Measurements from ENCODE around the gene DNAJB13.

DNA sequence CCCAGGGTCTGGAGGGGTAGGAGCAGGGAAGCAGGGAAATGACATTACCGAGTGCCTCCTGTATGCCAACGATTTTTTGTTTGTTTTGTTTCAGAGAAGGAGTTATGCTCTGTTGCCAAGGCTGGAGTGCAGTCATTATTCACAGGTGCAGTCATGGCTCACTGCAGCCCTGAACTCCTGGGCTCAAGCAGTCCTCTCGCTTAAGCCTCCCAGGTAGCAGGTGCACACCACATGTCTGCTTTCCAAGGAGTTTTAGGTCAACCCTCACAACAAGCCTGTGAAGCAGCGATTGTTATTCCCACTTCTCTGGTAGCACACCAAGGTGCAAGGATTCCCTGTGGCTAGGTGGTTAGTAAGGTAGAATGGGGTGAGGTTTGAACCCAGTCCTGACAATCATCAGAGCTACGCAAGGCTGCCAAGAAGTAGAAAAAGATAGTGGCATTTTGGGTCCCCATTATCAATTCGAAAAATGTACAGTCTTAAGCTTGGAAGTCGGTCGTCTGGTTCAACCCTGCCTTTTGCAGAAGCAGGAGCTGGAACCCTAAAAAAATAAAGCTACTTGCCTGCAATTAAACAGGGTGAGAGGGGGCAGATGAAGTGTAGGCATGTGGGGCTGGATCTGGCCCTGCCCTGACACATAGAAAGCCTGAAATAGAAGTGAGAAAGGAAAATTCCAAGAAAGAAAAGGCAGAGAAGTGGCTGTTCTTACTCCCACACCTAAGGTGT, 48.9 kb downstream of the DNAJB13 start:
- TF ChIP-seq GLIS3 (CRISPR knock-in tag; IDR thresholded peaks at IDR 0.05) (no peak), ZFP30 (CRISPR knock-in tag; IDR thresholded peaks at IDR 0.05) (no peak), ARNTL (CRISPR knock-in tag; IDR thresholded peaks at IDR 0.05; ENCODE audit: borderline replicate concordance, low read depth) (no peak)

Measured in SK-N-SH treated with all-trans-retinoic acid at 6 μM for 48 hours (cell line).